CD14-positive monocyte (primary cell): ENCODE results near the gene PPP1R15B. TPM values are rescaled to one million over a fixed set of nuclear protein-coding genes. Genes with fewer than 3 reads are reported as not detected.

ENCODE experiments used
- DNase-seq, 3 donors: peaks; one replicate each; pipeline ENCODE4 v3.0.0-alpha.2; 2011 to 2022
- H2AFZ ChIP-seq: 2 replicates; pipeline ENCODE4 v1.6.0; 2012; ENCODE audit warnings: mild to moderate bottlenecking, low read depth, low read length, inconsistent platforms; ENCODE audit not compliant: insufficient read depth, poor library complexity, severe bottlenecking
- H3K27ac ChIP-seq, 2 donors: 1 replicate in 1 of 2; 2 replicates in 1 of 2; pipeline ENCODE4 v1.5.1; 2012 to 2013; ENCODE audit warnings: low read length in 2 of 2, control low read depth in 1 of 2, inconsistent platforms in 1 of 2, low read depth in 1 of 2, mild to moderate bottlenecking in 1 of 2
- H3K27me3 ChIP-seq, 2 donors: one replicate each; pipeline versions ENCODE4 v1.6.0 to v1.6.1; 2011 to 2013; ENCODE audit warnings: low read length in 2 of 2; ENCODE audit not compliant: control insufficient read depth in 2 of 2, insufficient read depth in 2 of 2
- H3K36me3 ChIP-seq, 2 donors: replicated peaks in 1 of 2; 1 replicate in 1 of 2; 2 replicates in 1 of 2; pipeline versions ENCODE4 v1.5.1 to v1.6.1; 2012 to 2013; ENCODE audit warnings: low read length in 2 of 2, control low read depth in 1 of 2, inconsistent platforms in 1 of 2, mild to moderate bottlenecking in 1 of 2; ENCODE audit not compliant: insufficient read depth in 2 of 2, control insufficient read depth in 1 of 2
- H3K4me1 ChIP-seq, 2 donors: 1 replicate in 1 of 2; 2 replicates in 1 of 2; pipeline versions ENCODE4 v1.5.1 to v1.6.1; 2012 to 2013; ENCODE audit warnings: low read length in 2 of 2, control low read depth in 1 of 2, inconsistent platforms in 1 of 2, mild to moderate bottlenecking in 1 of 2, moderate library complexity in 1 of 2; ENCODE audit not compliant: insufficient read depth in 2 of 2, control insufficient read depth in 1 of 2
- H3K4me2 ChIP-seq: replicated peaks from 2 replicates; pipeline ENCODE3; 2012; ENCODE audit warnings: low read length, moderate library complexity, mild to moderate bottlenecking; ENCODE audit not compliant: poor library complexity, severe bottlenecking; ENCODE audit errors: extremely low read depth
- H3K4me3 ChIP-seq, 3 experiments: fragments of 200-600 bp in 1 of 3; sonication (generic) in 1 of 3; replicated peaks in 1 of 3; 1 replicate in 2 of 3; 2 replicates in 1 of 3; pipeline ENCODE4 v1.5.1; 2011 to 2013; ENCODE audit warnings: low read length in 3 of 3, mild to moderate bottlenecking in 3 of 3, control low read depth in 2 of 3, low read depth in 2 of 3, inconsistent platforms in 1 of 3, moderate library complexity in 1 of 3
- H3K79me2 ChIP-seq: 2 replicates; pipeline ENCODE4 v1.6.0; 2012; ENCODE audit warnings: mild to moderate bottlenecking, control low read depth, inconsistent platforms, low read length, moderate library complexity; ENCODE audit not compliant: insufficient read depth
- H3K9ac ChIP-seq: 2 replicates; pipeline ENCODE4 v1.6.0; 2017; ENCODE audit warnings: low read length, mild to moderate bottlenecking; ENCODE audit not compliant: insufficient read depth, poor library complexity, severe bottlenecking
- H3K9me3 ChIP-seq, 2 donors: replicated peaks in 1 of 2; 1 replicate in 1 of 2; 2 replicates in 1 of 2; pipeline versions ENCODE4 v1.5.1 to v1.6.1; 2012 to 2013; ENCODE audit warnings: low read length in 2 of 2, control low read depth in 1 of 2; ENCODE audit not compliant: control insufficient read depth in 1 of 2, insufficient read depth in 1 of 2
- H4K20me1 ChIP-seq: 2 replicates; pipeline ENCODE4 v1.6.0; 2012; ENCODE audit warnings: mild to moderate bottlenecking, low read length, control low read depth, moderate library complexity; ENCODE audit not compliant: insufficient read depth
- H3K27ac Mint-ChIP-seq, 7 donors: one replicate each; pipeline ENCODE4 v1.8.0; 2020; ENCODE audit warnings: mild to moderate bottlenecking in 7 of 7, mixed read lengths in 7 of 7, moderate library complexity in 6 of 7, inconsistent platforms in 2 of 7
- H3K27me3 Mint-ChIP-seq, 3 donors: one replicate each; pipeline ENCODE4 v1.8.0; 2021 to 2022; ENCODE audit warnings: low read depth in 3 of 3, mild to moderate bottlenecking in 3 of 3, mixed read lengths in 3 of 3, moderate library complexity in 3 of 3, inconsistent platforms in 1 of 3
- H3K36me3 Mint-ChIP-seq, 2 donors: one replicate each; pipeline ENCODE4 v1.8.0; 2020; ENCODE audit warnings: mixed read lengths in 2 of 2, inconsistent platforms in 1 of 2, mild to moderate bottlenecking in 1 of 2
- H3K4me1 Mint-ChIP-seq: one replicate; pipeline ENCODE4 v1.8.0; 2020; ENCODE audit warnings: mild to moderate bottlenecking, mixed read lengths
- H3K4me3 Mint-ChIP-seq, 2 donors: one replicate each; pipeline ENCODE4 v1.8.0; 2020; ENCODE audit warnings: mild to moderate bottlenecking in 2 of 2, mixed read lengths in 2 of 2, moderate library complexity in 1 of 2
- H3K9me3 Mint-ChIP-seq, 7 donors: one replicate each; pipeline ENCODE4 v1.8.0; 2020 to 2022; ENCODE audit warnings: mixed read lengths in 7 of 7, mild to moderate bottlenecking in 6 of 7, moderate library complexity in 6 of 7, inconsistent platforms in 2 of 7
- CTCF ChIP-seq: fragments of 200-600 bp; IDR thresholded peaks from one replicate; pipeline ENCODE4 v1.8.0; 2022; ENCODE audit warnings: antibody characterized with exemption, mild to moderate bottlenecking
- WGBS: methylation state at CpG from one replicate; pipeline ENCODE4 v1.1.5; 2013; ENCODE audit warnings: missing lambda C conversion rate; ENCODE audit not compliant: insufficient coverage; 5-methylcytosine and 5-hydroxymethylcytosine counted together
- intact Hi-C, 2 donors: fragments of 100-400 bp; cut with micrococcal nuclease; formaldehyde crosslinking; loops; one replicate each; pipeline versions ENCODE4 v1.15.0 to v1.15.1; 2023
- polyA plus RNA-seq, 3 donors: library from polyadenylated mRNA; depleted of rRNA in 1 of 3; unstranded in 2 of 3; stranded (reverse) in 1 of 3; fragments of 300-500 nt in 2 of 3; fragments of >200 nt in 1 of 3; fragmentation: Illumina TruSeq in 2 of 3; gene quantifications; 1 replicate in 2 of 3; 2 replicates in 1 of 3; pipeline ENCODE4 v1.2.3, GENCODE V29; 2012 to 2021

The PPP1R15B gene
- polyA plus RNA-seq, 3 donors, result 31.1 to 117 (median 31.8) TPM

- H4K20me1 ChIP-seq, result no peaks in the 10 kb centered on the region
- H3K4me1 Mint-ChIP-seq, result peaks cover 19% of the 10 kb centered on the region
- no peaks in the 10 kb centered on the region for H3K36me3 Mint-ChIP-seq
- H3K79me2 ChIP-seq, result no peaks in the 10 kb centered on the region
- H3K9me3 Mint-ChIP-seq, result peaks cover 0 to 4% (median 0%) of the 10 kb centered on the region in 7 donors
- peak within 1 kb of the TSS in 1 of 7 donors; percentile 23 for H3K27ac Mint-ChIP-seq
- DNase-seq, result no peak
- H3K9ac ChIP-seq, result no peak within 1 kb of the TSS
- H3K27me3 Mint-ChIP-seq, result peaks cover 32 to 54% (median 37%) of the 10 kb centered on the region in 3 donors
- peak within 1 kb of the TSS in 1 of 2 donors; percentile 64 for H3K4me3 Mint-ChIP-seq
- 0% methylated on average over 8 of the region's 20 CpGs for WGBS
- no peak within 1 kb of the TSS for H3K27ac ChIP-seq
- H2AFZ ChIP-seq, result no peak within 1 kb of the TSS
- H3K4me2 ChIP-seq, result no peak within 1 kb of the TSS
- intact Hi-C loops, result loop anchor here in 1 of 2 donors (5.0 to 10.0 kb wide), 2 partner anchors 95 to 142 kb away; no protein-coding TSS in a partner anchor
- no peaks in the 10 kb centered on the region for H3K9me3 ChIP-seq
- H3K4me1 ChIP-seq, result peaks cover 13 to 20% of the 10 kb centered on the region in 2 donors
- no peak for TF ChIP-seq CTCF
- H3K36me3 ChIP-seq, result no peaks in the 10 kb centered on the region
- no peak within 1 kb of the TSS for H3K4me3 ChIP-seq
- H3K27me3 ChIP-seq, result peaks cover 5 to 32% of the 10 kb centered on the region in 2 donors
Measured at GRCh38 chr1:204359474-204360255, 52.0 kb downstream of the PPP1R15B start, which contains the start of gene PLEKHA6. TSS of gene PLEKHA6 (minus strand) at chr1:204359929. CDS start at chr1:204273727, 86,202 bp downstream.

GRCh38 chr1:204359131-204359473, 52.5 kb downstream of the PPP1R15B start:
- TF ChIP-seq CTCF, result no peak
- no peak overlapping the region for H3K4me3 ChIP-seq
- no peak overlapping the region for H3K27ac Mint-ChIP-seq
- no peaks in the 10 kb centered on the region for H3K9me3 ChIP-seq
- no CpG with 5 or more reads among the region's 5 CpGs for WGBS
- H3K9me3 Mint-ChIP-seq, result peaks cover 0 to 4% (median 0%) of the 10 kb centered on the region in 7 donors
- H3K36me3 Mint-ChIP-seq, result no peaks in the 10 kb centered on the region
- H3K4me1 Mint-ChIP-seq, result peaks cover 19% of the 10 kb centered on the region
- intact Hi-C loops, result no loop called here
- no peak overlapping the region for H3K4me2 ChIP-seq
- no peak overlapping the region for H3K27ac ChIP-seq
- peaks cover 32 to 54% (median 37%) of the 10 kb centered on the region in 3 donors for H3K27me3 Mint-ChIP-seq
- no peak overlapping the region for H2AFZ ChIP-seq
- H3K27me3 ChIP-seq, result peaks cover 5 to 32% of the 10 kb centered on the region in 2 donors
- no peaks in the 10 kb centered on the region for H3K79me2 ChIP-seq
- no peak overlapping the region for H3K9ac ChIP-seq
- H3K36me3 ChIP-seq, result no peaks in the 10 kb centered on the region
- no peaks in the 10 kb centered on the region for H4K20me1 ChIP-seq
- peaks cover 13 to 20% of the 10 kb centered on the region in 2 donors for H3K4me1 ChIP-seq
- no peak for DNase-seq
- peak overlapping the region in 1 of 2 donors; percentile 64 for H3K4me3 Mint-ChIP-seq
